ENCODE data around the gene SSUH2. TPM values are rescaled to one million over a fixed set of nuclear protein-coding genes. Genes with fewer than 3 reads are reported as not detected.

Gene SSUH2
- total RNA-seq, 4 donors from 2014 or later = 0.32 to 5.1 (median 0.66) TPM; not detected in 1

DNA sequence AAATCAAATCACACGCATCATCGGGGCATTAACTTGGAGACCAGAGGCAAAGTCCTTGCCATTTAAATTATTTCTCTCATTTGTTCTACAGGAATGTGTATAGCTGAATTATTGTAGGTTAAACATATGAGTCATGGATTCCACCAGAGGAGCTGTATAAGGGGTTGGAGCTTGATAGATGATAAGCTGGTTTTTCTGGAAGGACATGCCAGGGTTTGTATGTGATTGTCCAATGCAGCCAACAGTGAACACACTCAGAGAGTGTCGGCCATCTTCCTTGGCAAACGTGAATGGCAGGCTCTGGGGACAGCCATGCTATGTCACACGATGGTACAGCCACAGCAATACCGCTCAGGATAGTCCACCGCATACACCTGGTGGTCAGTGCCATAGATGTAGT is 25.1 kb downstream of the SSUH2 start:
- no peak overlapping the region for H3K27ac ChIP-seq (replicated peaks in 1 of 4)
- H3K4me3 ChIP-seq = no peak overlapping the region
- TF ChIP-seq EP300 (IDR thresholded peaks at IDR 0.05) (no peak), POLR2AphosphoS5 (IDR thresholded peaks at IDR 0.05) (no peak), POLR2A (IDR thresholded peaks at IDR 0.05; ENCODE audit: low read depth) (no peak)
- TF ChIP-seq, protein P1, sequence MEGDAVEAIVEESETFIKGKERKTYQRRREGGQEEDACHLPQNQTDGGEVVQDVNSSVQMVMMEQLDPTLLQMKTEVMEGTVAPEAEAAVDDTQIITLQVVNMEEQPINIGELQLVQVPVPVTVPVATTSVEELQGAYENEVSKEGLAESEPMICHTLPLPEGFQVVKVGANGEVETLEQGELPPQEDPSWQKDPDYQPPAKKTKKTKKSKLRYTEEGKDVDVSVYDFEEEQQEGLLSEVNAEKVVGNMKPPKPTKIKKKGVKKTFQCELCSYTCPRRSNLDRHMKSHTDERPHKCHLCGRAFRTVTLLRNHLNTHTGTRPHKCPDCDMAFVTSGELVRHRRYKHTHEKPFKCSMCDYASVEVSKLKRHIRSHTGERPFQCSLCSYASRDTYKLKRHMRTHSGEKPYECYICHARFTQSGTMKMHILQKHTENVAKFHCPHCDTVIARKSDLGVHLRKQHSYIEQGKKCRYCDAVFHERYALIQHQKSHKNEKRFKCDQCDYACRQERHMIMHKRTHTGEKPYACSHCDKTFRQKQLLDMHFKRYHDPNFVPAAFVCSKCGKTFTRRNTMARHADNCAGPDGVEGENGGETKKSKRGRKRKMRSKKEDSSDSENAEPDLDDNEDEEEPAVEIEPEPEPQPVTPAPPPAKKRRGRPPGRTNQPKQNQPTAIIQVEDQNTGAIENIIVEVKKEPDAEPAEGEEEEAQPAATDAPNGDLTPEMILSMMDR (IDR thresholded peaks at IDR 0.05) = no peak
- peaks cover 9 to 11% (median 10%) of the 10 kb centered on the region in 4 donors for H3K4me1 ChIP-seq
- H3K27me3 ChIP-seq = peaks cover 0 to 6% (median 0%) of the 10 kb centered on the region in 4 donors
- peaks cover 0 to 7% (median 3%) of the 10 kb centered on the region in 4 donors for H3K9me3 ChIP-seq
- 89% methylated on average over 7 of the region's 7 CpGs for WGBS
- intact Hi-C loops (cut with DNase I) = no loop called here
- DNase-seq (ENCODE audit: extremely low spot score) = no peak
- H3K36me3 ChIP-seq = no peaks in the 10 kb centered on the region

DNA sequence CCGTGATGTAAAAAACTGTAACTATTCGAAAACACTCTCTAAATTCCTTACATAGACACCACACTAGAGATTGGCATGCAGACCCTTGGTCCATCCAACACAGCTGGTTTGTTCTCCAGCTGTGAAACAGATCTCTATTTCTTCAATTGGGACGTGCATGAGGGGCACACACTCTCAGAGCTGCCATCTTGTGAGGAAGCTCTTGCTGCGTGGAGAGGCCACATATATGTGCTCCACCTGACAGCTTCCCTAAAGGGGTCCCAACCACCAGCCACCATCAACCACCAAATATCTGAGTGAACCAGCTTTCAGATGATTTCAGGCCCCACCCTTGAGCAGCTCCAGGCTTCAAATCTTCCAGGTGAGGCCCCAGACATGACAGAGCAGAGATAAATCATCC is 25.6 kb downstream of the SSUH2 start:
- H3K4me1 ChIP-seq = peaks cover 9 to 11% (median 10%) of the 10 kb centered on the region in 4 donors
- 96% methylated on average over 4 of the region's 4 CpGs for WGBS
- intact Hi-C loops (cut with DNase I) = no loop called here
- H3K27ac ChIP-seq (replicated peaks in 1 of 4) = no peak overlapping the region
- H3K27me3 ChIP-seq = peaks cover 0 to 6% (median 0%) of the 10 kb centered on the region in 4 donors
- H3K4me3 ChIP-seq = no peak overlapping the region
- TF ChIP-seq EP300 (IDR thresholded peaks at IDR 0.05) = no peak
- TF ChIP-seq POLR2A (IDR thresholded peaks at IDR 0.05; ENCODE audit: low read depth) = no peak
- no peak for TF ChIP-seq POLR2AphosphoS5 (IDR thresholded peaks at IDR 0.05)
- TF ChIP-seq, protein P1 (IDR thresholded peaks at IDR 0.05) = no peak
- DNase-seq (ENCODE audit: extremely low spot score) = no peak
- peaks cover 0 to 7% (median 3%) of the 10 kb centered on the region in 4 donors for H3K9me3 ChIP-seq
- H3K36me3 ChIP-seq = no peaks in the 10 kb centered on the region

DNA sequence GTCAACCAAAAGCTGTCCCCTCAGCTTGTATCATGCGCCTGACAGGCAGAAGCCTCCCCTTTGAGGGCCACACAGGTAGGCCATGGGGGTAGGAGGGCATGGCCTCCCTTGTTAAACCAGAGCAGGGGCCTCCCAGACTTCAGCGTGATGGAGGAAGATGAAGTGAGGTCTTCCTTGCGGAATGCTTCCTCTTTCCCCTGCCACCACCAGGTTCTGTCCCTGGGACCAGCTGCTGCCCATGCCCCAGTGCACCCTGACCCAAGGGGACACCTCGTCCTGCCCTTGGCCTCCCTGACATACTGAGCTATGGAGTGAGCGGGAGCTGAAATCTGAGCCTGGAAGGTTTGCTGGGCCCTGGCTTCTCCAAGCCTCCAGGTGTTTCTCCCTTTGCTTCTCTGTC is 26.7 kb downstream of the SSUH2 start:
- Histone ChIP-seq H3K4me3 (no peak overlapping the region), H3K4me1 (peaks cover 4 to 6% (median 4%) of the 10 kb centered on the region in 4 donors), H3K36me3 (no peaks in the 10 kb centered on the region), H3K27ac (replicated peaks in 1 of 4) (no peak overlapping the region), H3K27me3 (no peaks in the 10 kb centered on the region), H3K9me3 (peaks cover 0 to 7% (median 3%) of the 10 kb centered on the region in 4 donors)
- WGBS = 97% methylated on average over 4 of the region's 5 CpGs
- intact Hi-C loops (cut with DNase I) = no loop called here
- DNase-seq (ENCODE audit: extremely low spot score) = no peak
- no peak for TF ChIP-seq POLR2AphosphoS5 (IDR thresholded peaks at IDR 0.05)
- no peak for TF ChIP-seq POLR2A (IDR thresholded peaks at IDR 0.05; ENCODE audit: low read depth)
- TF ChIP-seq, protein P1 (IDR thresholded peaks at IDR 0.05) = no peak

DNA sequence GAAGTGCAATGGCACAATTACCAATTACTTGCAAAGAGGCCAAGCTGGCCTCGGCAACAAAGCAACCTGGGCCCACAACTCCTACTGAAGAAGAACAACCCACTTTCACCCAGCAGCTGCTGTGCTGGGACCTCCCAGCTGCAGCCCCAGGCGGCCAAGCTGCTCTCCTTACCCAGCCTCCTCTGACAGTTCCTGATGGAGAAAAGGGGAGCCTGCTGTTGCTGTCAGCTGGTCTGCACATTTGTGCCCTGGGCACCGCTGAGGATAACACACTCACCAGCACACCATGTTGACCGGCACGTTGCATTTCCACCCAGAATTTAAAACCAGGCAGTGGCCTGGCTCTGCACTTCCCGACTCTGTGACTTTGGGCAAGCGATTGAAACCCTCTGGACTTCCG is 33.6 kb downstream of the SSUH2 start:
- no peak for TF ChIP-seq POLR2AphosphoS5 (IDR thresholded peaks at IDR 0.05)
- TF ChIP-seq POLR2A (IDR thresholded peaks at IDR 0.05; ENCODE audit: low read depth) = no peak
- no peak for TF ChIP-seq EP300 (IDR thresholded peaks at IDR 0.05)
- TF ChIP-seq, protein P1 (IDR thresholded peaks at IDR 0.05) = no peak
- H3K27me3 ChIP-seq = no peaks in the 10 kb centered on the region
- H3K9me3 ChIP-seq = no peaks in the 10 kb centered on the region
- no peak overlapping the region for H3K4me3 ChIP-seq
- peaks cover 9 to 14% (median 12%) of the 10 kb centered on the region in 4 donors for H3K4me1 ChIP-seq
- no peak for DNase-seq (ENCODE audit: extremely low spot score)
- H3K27ac ChIP-seq (replicated peaks in 1 of 4) = no peak overlapping the region
- intact Hi-C loops (cut with DNase I) = no loop called here
- no peaks in the 10 kb centered on the region for H3K36me3 ChIP-seq
- WGBS = 84% methylated on average over 6 of the region's 8 CpGs

Measured in esophagus muscularis mucosa (tissue), 4 donors.